ENCODE measurements around the gene TANK. TPM values are rescaled to one million over a fixed set of nuclear protein-coding genes. Genes with fewer than 3 reads are reported as not detected.

Gene TANK
- total RNA-seq, 1 experiment from 2014 or later, result 52.5 TPM

- no TSS peak for BruUV-seq (replicated peaks)
- DNase-seq (ENCODE audit: low read depth, low spot score), result no peak
- H3K79me2 ChIP-seq (ENCODE audit: insufficient read depth, low read length), result no peaks in the 10 kb centered on the region
- H3K4me1 ChIP-seq (ENCODE audit: control insufficient read depth in 1 of 2, insufficient read depth in 2 of 2, low read length in 2 of 2), result peaks cover 8 to 10% of the 10 kb centered on the region in 2 experiments
- no peak for ATAC-seq
- H4K20me1 ChIP-seq (ENCODE audit: insufficient read depth), result no peaks in the 10 kb centered on the region
- no peaks in the 10 kb centered on the region for H3K9me2 ChIP-seq (ENCODE audit: insufficient read depth)
- H3K9me3 ChIP-seq (ENCODE audit: control insufficient read depth in 1 of 2, insufficient read depth in 1 of 2, low read depth in 1 of 2, low read length in 2 of 2), result no peaks in the 10 kb centered on the region
- ChIA-PET CTCF (no interaction called here), RAD21 (ENCODE audit: low non-redundant PET in 1 of 2, low total read pairs in 2 of 2, uncharacterized antibody in 2 of 2, unreplicated experiment in 2 of 2) (no interaction called here), POLR2A (no interaction called here)
- intact Hi-C loops (cut with micrococcal nuclease), result no loop called here
- H2AFZ ChIP-seq (ENCODE audit: low read depth, low read length, poor library complexity, severe bottlenecking), result peak overlapping the region; percentile 7
- no peak overlapping the region for H3K9ac ChIP-seq (ENCODE audit: low read length)
- no peaks in the 10 kb centered on the region for H3K36me3 ChIP-seq (ENCODE audit: control insufficient read depth in 1 of 2, insufficient read depth in 2 of 2, low read length in 2 of 2)
- H3K4me3 ChIP-seq (replicated peaks in 1 of 2; ENCODE audit: low read depth in 1 of 2, low read length in 2 of 2), result no peak overlapping the region
- H3K27ac ChIP-seq (ENCODE audit: low read depth, low read length), result no peak overlapping the region
- TF ChIP-seq EZH2phosphoT487 (IDR thresholded peaks at IDR 0.05; ENCODE audit: borderline replicate concordance), result no peak
- TF ChIP-seq EZH2 (IDR thresholded peaks at IDR 0.05), result no peak
- no peak for TF ChIP-seq JUND (IDR thresholded peaks at IDR 0.05)
- no peak for TF ChIP-seq RAD21 (IDR thresholded peaks at IDR 0.05; ENCODE audit: low read depth)
- no peak for TF ChIP-seq SP1 (IDR thresholded peaks at IDR 0.05; ENCODE audit: low read depth)
- no peak for TF ChIP-seq ZNF274 (IDR thresholded peaks at IDR 0.05; ENCODE audit: low read depth, low read length)
- H3K4me2 ChIP-seq (ENCODE audit: low read length), result no peak overlapping the region
- H3K27me3 ChIP-seq (ENCODE audit: insufficient read depth, low read length), result no peaks in the 10 kb centered on the region
Measured at GRCh38 chr2:161116509-161116908, 43.7 kb upstream of the TANK start.

DNA sequence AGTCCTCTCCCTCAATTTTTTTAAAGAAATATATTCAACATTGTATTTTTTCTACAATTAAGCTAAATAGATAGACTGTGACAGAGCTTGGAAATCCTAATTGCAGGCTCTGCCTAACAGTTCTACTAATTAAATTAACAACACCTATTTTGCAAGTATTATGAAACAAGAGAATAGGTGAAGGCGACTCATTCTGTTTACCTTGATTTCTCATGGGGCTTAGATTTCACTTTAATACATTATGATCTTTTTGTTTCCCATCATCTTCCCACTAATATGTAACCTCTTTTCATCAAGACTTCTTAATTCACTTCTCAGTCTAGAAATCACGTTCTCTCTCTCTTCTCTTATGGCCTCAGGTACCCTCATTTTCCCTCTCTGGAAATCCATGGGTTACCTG is 42.7 kb upstream of the TANK start:
- Histone ChIP-seq H3K9ac (ENCODE audit: low read length) (no peak overlapping the region), H3K27me3 (ENCODE audit: insufficient read depth, low read length) (no peaks in the 10 kb centered on the region), H3K4me1 (ENCODE audit: control insufficient read depth in 1 of 2, insufficient read depth in 2 of 2, low read length in 2 of 2) (peaks cover 18 to 20% of the 10 kb centered on the region in 2 experiments), H3K27ac (ENCODE audit: low read depth, low read length) (no peak overlapping the region), H3K4me2 (ENCODE audit: low read length) (no peak overlapping the region), H3K4me3 (replicated peaks in 1 of 2; ENCODE audit: low read depth in 1 of 2, low read length in 2 of 2) (no peak overlapping the region), H3K9me2 (ENCODE audit: insufficient read depth) (no peaks in the 10 kb centered on the region), H3K79me2 (ENCODE audit: insufficient read depth, low read length) (no peaks in the 10 kb centered on the region), H3K9me3 (ENCODE audit: control insufficient read depth in 1 of 2, insufficient read depth in 1 of 2, low read depth in 1 of 2, low read length in 2 of 2) (no peaks in the 10 kb centered on the region), H3K36me3 (ENCODE audit: control insufficient read depth in 1 of 2, insufficient read depth in 2 of 2, low read length in 2 of 2) (no peaks in the 10 kb centered on the region), H2AFZ (ENCODE audit: low read depth, low read length, poor library complexity, severe bottlenecking) (peak overlapping the region; percentile 56), H4K20me1 (ENCODE audit: insufficient read depth) (no peaks in the 10 kb centered on the region)
- CTCF ChIA-PET, result no interaction called here
- RAD21 ChIA-PET (ENCODE audit: low non-redundant PET in 1 of 2, low total read pairs in 2 of 2, uncharacterized antibody in 2 of 2, unreplicated experiment in 2 of 2), result no interaction called here
- TF ChIP-seq SRF (IDR thresholded peaks at IDR 0.05; ENCODE audit: low read depth) (no peak), SP1 (IDR thresholded peaks at IDR 0.05; ENCODE audit: low read depth) (no peak), EGR1 (IDR thresholded peaks at IDR 0.05; ENCODE audit: low read depth) (no peak), CBX3 (IDR thresholded peaks at IDR 0.05; ENCODE audit: low read depth) (no peak), POLR2A (IDR thresholded peaks at IDR 0.05; ENCODE audit: borderline replicate concordance, extremely low read depth, insufficient read depth, insufficient read length) (no peak), RAD21 (IDR thresholded peaks at IDR 0.05; ENCODE audit: low read depth) (no peak)
- TF ChIP-seq, protein P1, sequence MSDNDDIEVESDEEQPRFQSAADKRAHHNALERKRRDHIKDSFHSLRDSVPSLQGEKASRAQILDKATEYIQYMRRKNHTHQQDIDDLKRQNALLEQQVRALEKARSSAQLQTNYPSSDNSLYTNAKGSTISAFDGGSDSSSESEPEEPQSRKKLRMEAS (IDR thresholded peaks at IDR 0.05), result no peak
- TF ChIP-seq, protein P2, sequence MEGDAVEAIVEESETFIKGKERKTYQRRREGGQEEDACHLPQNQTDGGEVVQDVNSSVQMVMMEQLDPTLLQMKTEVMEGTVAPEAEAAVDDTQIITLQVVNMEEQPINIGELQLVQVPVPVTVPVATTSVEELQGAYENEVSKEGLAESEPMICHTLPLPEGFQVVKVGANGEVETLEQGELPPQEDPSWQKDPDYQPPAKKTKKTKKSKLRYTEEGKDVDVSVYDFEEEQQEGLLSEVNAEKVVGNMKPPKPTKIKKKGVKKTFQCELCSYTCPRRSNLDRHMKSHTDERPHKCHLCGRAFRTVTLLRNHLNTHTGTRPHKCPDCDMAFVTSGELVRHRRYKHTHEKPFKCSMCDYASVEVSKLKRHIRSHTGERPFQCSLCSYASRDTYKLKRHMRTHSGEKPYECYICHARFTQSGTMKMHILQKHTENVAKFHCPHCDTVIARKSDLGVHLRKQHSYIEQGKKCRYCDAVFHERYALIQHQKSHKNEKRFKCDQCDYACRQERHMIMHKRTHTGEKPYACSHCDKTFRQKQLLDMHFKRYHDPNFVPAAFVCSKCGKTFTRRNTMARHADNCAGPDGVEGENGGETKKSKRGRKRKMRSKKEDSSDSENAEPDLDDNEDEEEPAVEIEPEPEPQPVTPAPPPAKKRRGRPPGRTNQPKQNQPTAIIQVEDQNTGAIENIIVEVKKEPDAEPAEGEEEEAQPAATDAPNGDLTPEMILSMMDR (IDR thresholded peaks at IDR 0.05 in 2 of 3, conservative IDR thresholded peaks at IDR 0.05 in 1 of 3; ENCODE audit: borderline replicate concordance in 1 of 3, insufficient read depth in 1 of 3, low read depth in 2 of 3, low read length in 2 of 3), result no peak
- intact Hi-C loops (cut with micrococcal nuclease), result no loop called here
- ATAC-seq (no peak), DNase-seq (ENCODE audit: low read depth, low spot score) (no peak)
- POLR2A ChIA-PET, result no interaction called here
- no TSS peak for BruUV-seq (replicated peaks)

Measured in HCT116 (cell line).